Measurements from ENCODE around the gene TMEM11.
"Not testable (repeated sequence)": the region's sequence is repeated elsewhere in the genome, so short reads cannot be mapped to it uniquely, and the experiment has no call there.

The TMEM11 gene

DNA sequence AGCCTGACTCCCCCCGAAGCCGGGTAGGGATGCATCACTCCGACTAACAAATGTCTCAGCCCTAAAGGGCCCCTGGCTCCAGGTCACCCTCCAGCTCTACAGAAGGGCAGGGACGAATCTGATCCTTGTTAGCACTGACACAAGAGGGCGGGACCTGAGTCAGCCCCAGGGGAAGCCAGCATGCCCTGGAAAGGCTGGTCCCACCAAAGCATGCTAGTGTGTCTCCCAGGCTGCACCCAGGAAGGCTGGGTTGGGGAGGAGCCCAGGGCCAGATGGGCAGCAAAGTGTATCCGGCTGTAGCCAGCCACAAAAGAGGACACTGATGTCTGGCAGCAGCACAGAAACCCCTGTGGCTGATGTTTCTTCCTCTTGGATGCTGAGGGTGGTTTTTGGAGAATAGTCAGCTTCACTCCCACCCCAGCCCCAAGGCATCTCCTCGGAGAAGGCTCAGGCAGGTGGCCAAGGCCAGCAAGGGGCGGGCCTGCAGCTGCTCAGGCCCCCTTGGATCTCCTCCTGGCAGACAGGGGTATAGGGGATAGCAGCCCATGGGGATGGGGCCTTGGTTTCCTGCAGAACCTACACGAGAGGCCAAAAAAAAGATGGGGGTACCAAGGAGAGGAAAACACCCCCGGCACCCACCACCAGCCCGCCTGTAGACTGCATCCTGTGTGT, 28.2 kb upstream of the TMEM11 start:
- no peak for DNase-seq (ENCODE audit: low spot score)

DNA sequence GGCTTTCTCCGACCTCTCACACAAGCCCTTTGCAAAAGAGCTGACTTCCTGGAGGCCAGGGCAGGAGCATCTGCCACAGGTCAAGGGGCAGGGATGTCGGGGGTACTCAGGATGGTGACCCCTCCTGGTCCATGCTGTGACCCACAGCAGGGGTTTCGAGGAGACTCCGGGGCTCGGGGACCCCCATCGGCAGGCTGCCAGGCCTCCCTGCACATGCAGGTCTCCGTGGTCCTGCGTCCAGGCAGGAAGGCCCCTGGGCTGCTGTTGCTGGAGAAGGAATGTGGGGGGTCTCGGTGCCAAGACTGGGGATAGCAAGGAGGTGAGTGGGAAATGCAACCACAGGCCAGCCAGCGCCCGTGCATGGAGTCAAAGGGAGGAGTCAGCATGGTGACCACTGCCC, 27.6 kb upstream of the TMEM11 start:
- DNase-seq (ENCODE audit: low spot score) = no peak

DNA sequence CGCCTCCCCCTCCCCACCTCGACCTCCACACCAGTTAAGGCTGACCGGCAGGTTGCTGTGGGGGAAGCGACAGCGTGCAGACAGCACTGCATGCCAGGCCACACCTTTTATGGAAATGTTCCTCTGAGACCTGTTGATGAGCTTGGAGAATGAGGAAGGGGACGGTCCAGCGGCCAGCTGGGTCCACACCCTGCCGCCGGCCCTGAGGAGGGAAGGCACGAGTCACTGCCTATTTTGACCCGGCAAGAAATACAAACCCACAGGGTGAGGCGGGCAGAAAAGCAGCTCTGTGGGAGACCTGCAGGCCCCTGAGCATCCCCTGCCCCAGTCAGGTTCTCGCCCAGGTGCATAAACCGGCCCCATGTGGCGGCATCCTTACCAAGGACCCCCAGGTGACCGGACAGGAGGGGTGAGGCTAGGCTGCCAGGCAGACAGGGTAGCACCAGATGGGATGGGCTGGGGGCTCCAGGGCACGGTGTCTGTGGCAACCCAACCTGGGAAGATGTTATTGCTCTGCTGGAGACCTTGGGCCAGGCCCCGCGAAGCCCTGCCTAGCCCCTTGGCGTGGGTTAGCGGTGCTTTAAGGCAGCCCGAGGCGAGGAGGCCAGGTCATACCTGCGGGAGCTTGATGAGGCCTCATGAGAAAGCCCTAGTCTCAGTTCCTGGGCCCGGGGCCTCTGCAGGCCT, 26.6 kb upstream of the TMEM11 start:
- no peak for DNase-seq (ENCODE audit: low spot score)

DNA sequence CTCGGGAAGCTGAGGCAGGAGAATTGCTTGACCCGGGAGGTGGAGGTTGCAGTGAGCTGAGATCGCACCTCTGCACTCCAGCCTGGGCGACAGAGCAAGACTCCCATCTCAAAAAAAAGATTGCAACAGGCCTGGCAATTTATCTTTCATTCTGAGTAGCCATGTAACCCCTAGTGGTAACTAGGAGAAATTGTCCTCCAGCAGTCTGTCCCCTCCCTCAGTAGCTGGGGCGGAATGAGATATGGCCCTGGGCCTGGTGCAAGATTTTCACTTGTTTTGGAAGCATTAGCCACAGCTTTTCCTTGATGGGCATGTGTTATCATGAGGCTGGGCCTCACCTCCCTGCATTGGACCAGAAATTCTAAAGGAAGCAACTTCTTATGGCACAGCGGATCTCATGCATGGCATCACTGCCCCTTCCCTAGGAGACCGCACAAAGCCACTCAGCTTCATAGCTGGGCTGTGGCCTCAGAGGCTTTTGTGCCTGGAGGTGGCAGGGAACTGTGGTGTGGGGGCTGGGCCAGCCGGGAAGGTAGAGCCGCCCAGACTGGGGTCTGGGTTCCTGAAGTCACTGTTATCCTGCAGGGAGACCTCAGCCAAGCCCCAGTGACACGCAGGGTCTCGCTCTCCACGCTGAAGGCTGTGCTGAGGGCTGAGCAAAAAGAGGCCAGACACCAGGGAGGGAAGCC, 25.9 kb upstream of the TMEM11 start:
- no peak for DNase-seq (ENCODE audit: low spot score)

DNA sequence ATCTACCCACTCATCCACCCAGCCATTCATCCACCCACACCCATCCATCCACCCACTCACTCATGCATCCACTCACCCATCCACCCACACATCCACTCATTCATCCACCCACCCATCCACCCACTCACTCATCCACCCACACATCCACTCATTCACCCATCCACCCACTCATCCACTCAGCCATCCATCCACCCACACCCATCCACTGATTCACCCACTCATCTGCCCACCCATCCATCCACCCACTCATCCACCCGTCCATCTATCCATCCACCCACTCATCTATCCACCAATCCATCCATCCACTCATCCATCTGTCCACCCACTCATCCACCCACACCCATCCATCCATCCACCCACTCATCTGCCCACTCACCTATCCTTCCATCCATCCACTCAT, 22.0 kb upstream of the TMEM11 start:
- DNase-seq (ENCODE audit: low spot score) = no peak

DNA sequence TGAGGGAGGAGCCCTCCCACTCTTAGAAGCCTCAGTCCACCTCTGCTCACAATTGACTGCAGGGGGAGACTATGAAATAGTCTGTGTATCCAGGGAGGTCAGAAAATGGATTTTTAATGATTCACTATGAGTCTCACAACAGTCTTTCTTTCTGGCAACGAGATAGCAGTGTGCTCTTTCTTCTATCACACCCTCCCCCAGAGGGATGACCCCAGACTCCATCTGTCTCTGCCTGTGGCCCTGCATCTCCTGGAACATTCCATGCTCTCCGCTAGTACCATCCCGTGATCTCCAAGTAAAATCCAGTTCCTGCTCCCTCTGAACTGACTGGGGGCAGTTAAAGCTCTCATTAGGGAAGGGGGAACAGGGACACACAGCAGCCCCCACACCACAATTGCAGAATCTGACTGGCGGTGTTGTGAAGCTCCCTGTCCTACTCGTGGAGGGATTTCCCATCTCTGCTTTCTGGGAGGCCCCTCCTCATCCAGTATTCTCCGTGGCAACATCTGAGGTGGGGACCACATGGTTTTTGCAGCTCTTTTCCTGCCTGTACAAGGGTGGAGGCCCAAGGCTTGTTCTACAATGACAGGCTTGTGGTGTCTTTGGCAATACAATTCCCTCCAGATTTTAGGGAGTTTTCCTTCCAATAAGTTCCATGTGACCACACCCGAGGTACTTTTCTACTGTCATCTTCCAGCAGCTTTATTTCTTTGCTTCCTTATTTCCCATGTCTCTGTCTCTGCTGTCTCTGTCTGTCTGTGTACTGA, 19.8 kb upstream of the TMEM11 start:
- DNase-seq (ENCODE audit: low spot score) = no peak

DNA sequence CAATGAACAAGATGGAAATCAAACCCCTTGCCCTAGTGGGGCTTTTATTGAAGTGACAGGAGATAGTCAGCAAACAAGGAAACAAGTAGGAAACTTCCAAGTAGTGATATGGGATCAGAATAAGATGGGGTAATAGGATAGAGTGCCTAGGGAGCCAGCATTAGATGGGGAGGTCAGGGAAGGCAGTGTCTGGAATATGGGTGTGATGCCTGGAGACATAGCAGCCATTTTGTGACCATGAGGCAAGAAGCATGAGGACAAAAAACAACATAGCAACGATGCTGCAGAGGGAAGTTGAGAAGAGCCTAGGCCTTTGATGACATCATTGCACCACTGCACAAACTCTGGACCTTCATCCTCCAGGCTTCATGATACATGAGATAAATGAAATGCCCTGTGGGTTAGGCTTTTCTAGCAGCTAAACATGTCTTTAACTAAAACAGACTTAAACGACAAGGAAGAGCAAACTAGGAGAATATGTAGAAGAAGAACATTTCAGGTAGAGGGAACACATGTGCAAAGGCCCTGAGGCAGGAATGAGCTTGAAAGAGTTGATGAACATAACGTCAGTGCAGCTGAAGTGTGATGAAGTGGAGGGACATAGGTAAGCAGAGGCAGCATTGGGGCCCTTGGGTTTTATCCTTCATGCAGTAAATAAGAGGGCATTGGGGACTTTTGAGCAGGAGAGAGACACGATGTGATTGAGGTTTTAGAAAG, 18.2 kb upstream of the TMEM11 start:
- no peak for DNase-seq (ENCODE audit: low spot score)

DNA sequence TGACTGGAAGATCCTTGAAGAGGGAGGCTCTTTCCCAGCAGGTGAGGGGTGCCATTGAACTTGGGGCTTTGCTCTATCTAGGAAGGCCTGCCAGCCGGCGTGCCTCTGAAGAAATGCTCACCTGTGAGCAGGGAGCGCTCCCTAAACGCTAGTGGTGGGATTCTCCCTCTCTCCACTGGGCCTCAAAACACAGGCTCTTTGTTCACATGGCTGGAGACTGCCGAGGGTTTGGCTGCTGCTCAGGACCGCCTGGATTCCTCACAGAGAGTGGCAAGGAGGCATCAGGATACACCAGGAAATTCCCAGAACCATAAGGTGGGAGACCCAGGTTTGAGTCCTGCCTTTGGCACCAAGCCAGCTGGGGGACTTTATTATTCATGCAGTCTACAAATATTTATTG, 17.6 kb upstream of the TMEM11 start:
- DNase-seq (ENCODE audit: low spot score) = no peak

DNA sequence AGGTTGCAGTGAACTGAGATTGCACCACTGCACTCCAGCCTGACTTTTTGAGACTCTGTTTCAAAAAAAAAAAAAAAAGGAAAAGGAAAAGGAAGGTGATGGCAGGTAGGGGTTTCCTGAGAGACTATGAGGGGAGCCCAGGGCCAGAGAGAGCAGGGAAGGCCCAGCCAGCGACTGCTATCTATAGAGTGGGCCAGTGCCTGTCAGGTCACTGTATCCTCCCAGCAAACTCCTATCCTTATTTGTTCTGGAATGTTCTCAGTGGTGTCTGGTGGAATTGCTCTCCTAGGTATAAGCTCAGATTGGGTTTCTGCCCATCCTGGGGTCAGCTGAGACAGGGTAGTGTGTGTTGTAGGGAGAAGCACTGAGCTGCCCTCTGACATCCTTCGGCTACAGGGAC, 14.9 kb upstream of the TMEM11 start:
- no peak for DNase-seq (ENCODE audit: low spot score)

DNA sequence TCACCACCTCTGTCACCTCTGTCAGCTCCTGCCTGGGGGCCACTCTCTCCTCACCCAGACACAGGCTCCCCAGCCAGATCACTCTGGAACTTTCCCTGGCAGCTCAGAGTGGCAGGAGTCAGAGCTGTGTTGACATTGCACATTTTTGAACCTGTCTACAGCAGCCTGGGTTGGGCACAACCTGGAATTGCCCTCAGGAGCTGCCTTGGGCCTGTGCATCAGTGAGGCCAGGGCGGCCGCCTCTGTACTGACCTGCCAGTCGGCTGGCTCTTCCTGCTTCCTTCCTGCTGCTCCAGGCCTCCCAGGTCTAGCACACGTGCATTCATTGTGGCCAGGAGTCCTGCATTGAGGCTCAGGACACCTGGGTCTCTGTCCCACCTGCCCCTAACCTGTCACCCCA, 14.2 kb upstream of the TMEM11 start:
- no peak for DNase-seq (ENCODE audit: low spot score)

DNA sequence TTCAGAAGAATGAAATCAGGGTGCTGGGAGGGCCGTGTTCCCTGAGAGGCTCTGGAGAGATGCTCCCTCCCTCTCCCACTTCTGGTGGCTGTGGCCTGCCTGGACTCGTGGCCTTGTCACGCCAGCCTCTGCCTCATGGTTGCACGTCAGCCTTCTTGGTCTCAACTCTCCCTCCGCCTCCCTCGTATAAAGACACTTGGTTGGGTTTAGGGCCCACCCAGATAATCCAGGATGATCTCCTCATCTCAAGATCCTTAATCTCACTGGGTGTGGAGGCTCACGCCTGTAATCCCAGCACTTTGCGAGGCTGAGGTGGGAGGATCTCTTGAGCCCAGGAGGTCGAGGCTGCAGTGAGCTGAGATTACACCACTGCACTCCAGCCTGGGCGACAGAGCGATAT, 13.3 kb upstream of the TMEM11 start:
- not testable (repeated sequence) for DNase-seq (ENCODE audit: low spot score)

DNA sequence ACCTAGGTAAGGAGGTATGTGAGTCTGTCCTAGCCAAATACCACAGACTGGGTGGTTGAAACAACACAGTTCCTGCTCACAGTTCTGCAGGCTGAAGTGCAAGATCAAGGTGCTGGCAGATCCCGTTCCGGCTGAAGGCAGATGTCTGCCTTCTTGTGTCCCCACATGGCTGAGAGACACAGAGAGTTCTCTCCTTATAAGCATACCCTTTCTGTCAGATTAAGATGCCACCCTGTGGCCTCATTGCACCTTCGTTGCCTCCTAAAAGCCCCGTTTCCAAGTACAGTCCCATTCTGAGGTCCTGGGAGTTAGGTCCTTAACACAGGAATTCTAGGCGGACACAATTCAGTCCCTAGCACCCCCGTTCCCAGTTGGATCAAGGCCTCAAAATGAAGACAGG, 9.1 kb upstream of the TMEM11 start:
- DNase-seq (ENCODE audit: low spot score) = no peak

DNA sequence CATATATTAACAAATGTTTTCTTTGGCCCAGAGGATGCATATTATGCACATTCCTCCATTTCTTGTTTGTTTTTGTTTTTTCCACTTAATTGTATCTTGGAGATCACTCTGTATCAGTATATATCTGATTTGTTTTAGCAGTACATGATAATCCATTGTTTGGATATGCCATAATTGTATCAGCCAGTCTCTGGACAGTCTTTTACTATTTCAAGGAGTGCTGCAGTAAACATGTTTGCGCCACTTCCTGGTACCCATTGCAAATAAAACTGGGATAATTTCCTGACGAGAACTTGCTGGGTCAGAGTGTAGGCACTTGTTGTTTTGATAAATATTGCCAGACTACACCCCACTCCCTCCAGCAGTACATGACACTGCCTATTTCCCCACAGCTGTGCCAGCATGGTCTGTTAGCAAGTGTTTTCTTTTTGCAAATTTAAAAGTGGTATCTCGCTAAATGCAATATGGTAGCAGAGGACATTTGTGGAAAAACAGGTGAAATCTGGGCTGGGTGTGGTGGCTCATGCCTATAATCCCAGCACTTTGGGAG, 4.9 kb upstream of the TMEM11 start:
- no peak for DNase-seq (ENCODE audit: low spot score)

DNA sequence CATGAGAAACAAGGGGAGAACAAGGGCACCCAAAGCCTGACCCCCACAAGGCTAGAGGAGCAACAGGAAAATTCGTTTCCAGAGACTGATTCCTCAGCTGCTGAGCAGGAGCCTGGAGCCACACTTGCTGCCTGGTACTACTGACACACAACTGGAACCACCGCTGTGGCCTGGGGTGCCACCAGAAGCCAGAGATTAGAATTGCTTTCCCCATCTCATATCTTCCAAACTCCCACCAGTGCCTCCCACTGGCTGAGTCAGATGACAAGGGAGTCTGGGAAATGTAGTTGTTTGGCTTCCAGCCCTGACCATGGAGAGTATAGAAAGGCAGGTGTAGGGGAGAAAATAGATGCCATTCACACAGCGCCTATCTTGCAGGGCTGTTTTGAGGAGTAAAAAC, 4.1 kb upstream of the TMEM11 start:
- DNase-seq (ENCODE audit: low spot score) = no peak

DNA sequence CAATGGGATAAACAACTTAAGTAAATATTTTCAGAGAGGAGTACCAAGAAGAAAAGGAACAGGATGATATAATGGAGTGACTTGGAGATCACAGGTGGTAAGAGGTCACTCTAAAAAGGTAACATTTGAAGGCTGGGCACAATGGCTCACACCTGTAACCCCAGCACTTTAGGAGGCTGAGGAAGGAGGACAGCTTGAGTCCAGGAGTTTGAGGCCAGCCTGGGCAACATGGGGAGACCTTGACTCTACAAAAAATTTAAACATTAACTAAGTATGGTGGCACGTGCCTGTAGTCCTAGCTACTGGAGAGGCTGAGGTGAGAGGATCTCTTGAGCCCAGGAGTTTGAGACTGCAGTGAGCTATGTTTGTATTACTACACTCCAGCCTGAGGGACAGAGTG, 3.4 kb upstream of the TMEM11 start:
- no peak for DNase-seq (ENCODE audit: low spot score)

DNA sequence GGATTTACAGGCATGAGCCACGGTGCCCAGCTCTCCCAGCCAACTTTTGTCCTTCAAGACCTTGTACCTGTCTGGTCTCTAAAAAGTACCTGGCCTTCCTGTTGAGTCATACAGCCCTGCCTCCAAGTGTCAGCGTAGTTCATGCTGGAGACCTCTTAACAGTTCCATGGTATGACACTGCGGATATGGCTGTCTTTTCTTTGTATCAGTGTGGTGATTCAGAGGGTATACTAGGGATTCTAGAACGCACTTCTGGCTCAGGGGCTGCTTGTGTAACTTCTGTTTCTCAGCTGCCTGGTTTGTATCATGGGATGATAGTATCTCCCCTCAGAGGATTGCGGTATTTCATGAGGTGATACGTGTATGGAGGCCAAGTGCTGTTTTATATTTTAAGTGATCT, 2.0 kb upstream of the TMEM11 start:
- no peak for DNase-seq (ENCODE audit: low spot score)

DNA sequence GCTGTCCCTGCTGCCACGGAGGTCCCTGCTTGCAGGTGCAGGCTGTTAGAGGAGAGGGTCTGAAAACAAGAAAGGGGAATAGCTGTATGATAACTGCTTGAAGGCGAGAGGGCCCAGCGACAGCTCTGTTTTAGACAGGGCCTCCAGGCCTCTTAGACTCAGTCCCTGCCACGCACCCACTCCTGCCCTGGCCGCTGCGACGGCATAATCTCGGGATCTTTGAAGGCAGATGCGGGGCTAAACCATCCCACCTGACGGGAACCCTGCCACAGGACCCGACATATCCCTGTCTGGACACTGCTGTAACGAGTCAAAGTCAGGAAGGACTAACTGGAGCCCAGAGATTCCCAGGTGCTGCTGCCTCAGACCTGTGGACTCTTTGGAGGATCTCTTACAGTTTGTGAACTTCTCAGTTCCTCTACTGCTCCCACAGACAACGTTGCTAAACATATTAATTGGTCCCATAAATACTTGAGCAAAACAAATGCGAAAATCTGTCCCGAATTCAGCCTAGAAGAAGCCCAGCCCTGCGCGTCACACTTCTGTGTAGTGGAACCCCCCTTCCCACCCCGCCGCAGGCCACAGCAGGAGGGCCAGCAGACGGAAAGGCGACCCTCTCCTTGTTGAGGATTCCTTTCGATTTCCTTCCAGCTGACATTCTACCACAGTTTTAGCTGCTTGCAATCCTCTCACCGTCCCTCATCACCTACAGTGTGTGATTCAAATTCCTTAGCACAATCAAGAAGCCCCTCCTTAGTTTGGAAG, 998 bp upstream of the TMEM11 start:
- DNase-seq (ENCODE audit: low spot score) = no peak

DNA sequence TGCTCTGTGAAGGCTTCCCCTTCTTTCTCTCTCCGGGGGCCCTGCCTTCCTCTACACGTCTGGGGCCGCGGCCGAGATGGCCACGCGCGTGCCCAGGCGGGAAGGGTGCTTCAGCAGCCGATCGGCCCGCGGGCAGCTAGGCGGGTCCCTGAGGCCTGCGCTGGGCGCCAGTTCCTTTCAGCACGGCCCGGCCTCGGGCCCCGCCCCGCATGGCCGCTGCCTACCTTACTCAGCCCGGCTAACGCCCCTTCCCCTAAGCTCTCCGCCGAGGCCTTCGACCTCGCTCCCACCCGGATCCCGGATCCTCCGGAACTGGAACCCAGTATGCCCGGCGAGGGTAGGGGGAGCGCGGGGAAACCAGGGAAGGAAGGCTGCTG, 335 bp downstream of the TMEM11 start:
- DNase-seq (ENCODE audit: low spot score) = no peak

DNA sequence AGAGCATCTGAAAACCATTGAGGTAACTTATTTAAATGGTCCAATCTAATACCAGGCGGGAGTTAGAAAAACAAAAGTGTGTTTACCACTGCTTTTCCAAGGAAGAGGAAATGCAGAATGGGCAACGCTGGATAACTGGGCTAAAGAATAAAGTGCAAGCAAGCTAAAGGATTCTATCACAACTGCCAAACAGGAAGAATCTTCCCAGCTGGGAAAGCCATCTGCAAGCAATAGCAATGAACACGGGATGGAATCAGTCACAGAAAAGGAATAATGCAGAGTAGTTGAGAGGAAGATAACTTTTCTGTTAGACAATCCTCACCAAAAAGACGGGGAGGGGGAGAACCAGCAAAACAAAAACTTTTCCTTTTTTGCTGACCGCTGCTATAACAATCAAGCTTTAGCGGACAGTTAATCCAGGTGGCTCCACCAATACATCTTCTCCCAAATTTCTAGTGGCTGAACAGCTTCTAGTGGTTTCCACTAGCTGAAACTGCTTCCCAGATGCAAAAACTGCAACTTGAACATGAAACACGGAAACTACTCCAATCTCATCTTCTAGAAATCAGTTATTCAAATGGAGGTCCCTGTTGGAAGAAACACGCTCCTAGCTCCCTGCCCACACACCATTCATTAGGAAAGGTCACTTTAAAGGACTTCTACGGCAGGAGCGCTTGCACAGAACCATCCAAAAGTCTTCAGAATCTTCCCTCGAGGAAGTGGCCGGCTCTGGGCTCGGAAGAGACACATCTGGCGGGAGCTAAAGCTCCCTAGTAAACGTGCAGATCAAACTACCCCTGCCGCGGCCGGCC, 929 bp downstream of the TMEM11 start:
- no peak for DNase-seq (ENCODE audit: low spot score)

DNA sequence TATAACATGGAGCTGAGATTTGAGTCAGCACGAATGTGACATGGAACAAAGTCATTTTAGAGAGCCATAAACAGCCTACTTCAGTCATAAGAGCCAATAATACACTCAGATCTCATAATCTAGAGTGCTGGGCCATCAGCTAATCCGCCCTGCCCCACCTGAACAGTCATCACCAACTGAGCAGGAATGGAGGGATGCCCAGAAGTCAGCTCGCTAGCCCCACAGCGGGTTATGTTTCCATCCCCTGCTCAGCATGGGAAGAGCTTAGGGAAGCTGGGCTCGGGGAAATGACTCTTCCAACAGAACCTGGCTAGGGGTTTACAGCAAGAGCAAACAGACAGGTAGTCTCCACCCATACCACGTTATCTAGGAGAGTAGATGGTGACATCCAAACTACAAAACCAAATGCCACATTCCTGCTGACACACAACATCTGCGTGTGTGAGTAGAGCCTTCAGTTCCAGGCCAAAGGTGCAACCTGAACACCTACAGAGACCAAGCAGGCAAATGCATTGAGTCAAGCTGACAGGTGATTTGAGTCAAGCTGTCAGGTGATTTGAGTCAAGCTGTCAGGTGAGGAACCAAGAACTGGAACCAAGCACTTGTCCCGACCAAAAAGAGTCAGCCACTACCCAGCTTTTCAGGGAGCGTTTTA, 2.0 kb downstream of the TMEM11 start:
- DNase-seq (ENCODE audit: low spot score) = no peak
